K562 (cell line): ENCODE data around the gene PREX1. TPM values are rescaled to one million over a fixed set of nuclear protein-coding genes. Genes with fewer than 3 reads are reported as not detected.
A peak's percentile ranks its signal among the peaks of the same experiment; 100 is the strongest.

Source experiments
- ATAC-seq: fragments of 200-7000 bp; cut with Tn5 transposase; 3 replicates; pipeline ENCODE4 v1.9.1; 2020; ENCODE audit warnings: moderate library complexity
- BruUV-seq: library from RNA; stranded (reverse); fragments of 400-500 nt; replicated peaks from 2 replicates; lab custom pipeline; 2021; lab: Mats Ljungman, UMichigan
- CTCF ChIA-PET: fragments of 300-600 bp; formaldehyde crosslinking; extraction: SDS; loops from one replicate; lab custom pipeline; 2021; ENCODE audit warnings: low intra/inter-chr PET ratio; lab: Yijun Ruan, JAX
- POLR2A ChIA-PET: fragments of 300-600, 350-650 bp; sonication (Branson Sonifier 250); formaldehyde crosslinking; extraction: SDS; loops from one replicate; lab custom pipeline; 2021; ENCODE audit warnings: antibody characterized with exemption, inconsistent platforms; lab: Yijun Ruan, JAX
- DNase-seq, 4 experiments: peaks; one replicate each; pipeline versions ENCODE4 v3.0.0 to v3.0.0-alpha.2; 2011 to 2018; ENCODE audit warnings: low spot score in 3 of 4, mixed read lengths in 3 of 4; ENCODE audit errors: extremely low read depth in 1 of 4
- FAIRE-seq: peaks from 2 replicates; lab custom pipeline; 2011; peaks lifted over from hg19 to GRCh38; lab: Jason Lieb, UNC
- H2AFZ ChIP-seq: 2 replicates; pipeline ENCODE4 v1.6.0; 2011; ENCODE audit warnings: low read depth, low read length, control low read depth, inconsistent platforms
- H3K27ac ChIP-seq: fragments of 200-600 bp; 3 replicates; pipeline ENCODE4 v1.8.0; 2011; ENCODE audit warnings: low read depth, mild to moderate bottlenecking, control low read depth, inconsistent platforms, low read length, moderate library complexity, mixed read lengths; ENCODE audit errors: extremely low read depth
- H3K27me3 ChIP-seq, 2 experiments: fragments of 300-600 bp in 1 of 2; 2 replicates in 1 of 2; 3 replicates in 1 of 2; pipeline versions ENCODE4 v1.6.0 to v1.8.0; 2011; ENCODE audit warnings: inconsistent platforms in 2 of 2, low read length in 2 of 2, mild to moderate bottlenecking in 1 of 2, mixed read lengths in 1 of 2, moderate library complexity in 1 of 2; ENCODE audit not compliant: control insufficient read depth in 2 of 2, insufficient read depth in 2 of 2
- H3K36me3 ChIP-seq: fragments of 300-600 bp; 3 replicates; pipeline ENCODE4 v1.8.0; 2011; ENCODE audit warnings: mild to moderate bottlenecking, low read length, inconsistent platforms; ENCODE audit not compliant: control insufficient read depth, insufficient read depth
- H3K4me1 ChIP-seq, 2 experiments: fragments of 200-600 bp in 1 of 2; replicated peaks in 1 of 2; 2 replicates in 1 of 2; 3 replicates in 1 of 2; pipeline versions ENCODE4 v1.5.1 to v1.8.0; 2011; ENCODE audit warnings: inconsistent platforms in 2 of 2, low read length in 2 of 2, mild to moderate bottlenecking in 1 of 2, mixed read lengths in 1 of 2, moderate library complexity in 1 of 2; ENCODE audit not compliant: control insufficient read depth in 2 of 2, insufficient read depth in 2 of 2
- H3K4me2 ChIP-seq: 2 replicates; pipeline ENCODE4 v1.6.1; 2011; ENCODE audit warnings: low read length, control low read depth, inconsistent platforms, mixed read lengths; ENCODE audit not compliant: insufficient read depth
- H3K4me3 ChIP-seq: fragments of 200-600 bp; sonication (generic), shearing (Covaris generic); 2 replicates; pipeline ENCODE4 v1.5.1; 2016; ENCODE audit warnings: control low read depth, inconsistent platforms
- H3K79me2 ChIP-seq: fragments of 200-600 bp; 3 replicates; pipeline ENCODE4 v1.8.0; 2011; ENCODE audit warnings: low read length, inconsistent platforms; ENCODE audit not compliant: control insufficient read depth, insufficient read depth
- H3K9ac ChIP-seq, 2 experiments: 2 replicates each; pipeline versions ENCODE4 v1.6.0 to v1.6.1; 2011; ENCODE audit warnings: low read depth in 2 of 2, low read length in 2 of 2, control low read depth in 1 of 2, inconsistent platforms in 1 of 2, mild to moderate bottlenecking in 1 of 2, mixed read lengths in 1 of 2; ENCODE audit not compliant: insufficient read depth in 1 of 2
- H3K9me1 ChIP-seq: one replicate; pipeline ENCODE4 v1.6.0; 2011; ENCODE audit warnings: inconsistent platforms, mild to moderate bottlenecking, low read length, moderate library complexity; ENCODE audit not compliant: control insufficient read depth, insufficient read depth
- H3K9me3 ChIP-seq: replicated peaks from 2 replicates; pipeline ENCODE4 v1.5.1; 2011; ENCODE audit warnings: low read depth, low read length, inconsistent platforms; ENCODE audit not compliant: control insufficient read depth, insufficient read depth
- H4K20me1 ChIP-seq: replicated peaks from 2 replicates; pipeline ENCODE4 v1.6.1; 2011; ENCODE audit warnings: low read length, inconsistent platforms, mixed read lengths; ENCODE audit not compliant: control insufficient read depth, insufficient read depth
- ELF4 ChIP-seq: fragments of 450-650 bp; formaldehyde crosslinking; IDR thresholded peaks from 2 replicates; pipeline ENCODE4 v1.4.0; 2022; ENCODE audit warnings: missing genetic modification characterization
- HOXB6 ChIP-seq: fragments of 250-450 bp; sonication (Bioruptor Pico); IDR thresholded peaks from 2 replicates; pipeline ENCODE4 v1.5.1; 2022; ENCODE audit warnings: mild to moderate bottlenecking, borderline replicate concordance
- MLX ChIP-seq, 2 experiments: fragments of 450-650 bp in 1 of 2; sonication (generic) in 1 of 2; formaldehyde crosslinking; conservative IDR thresholded peaks; 2 replicates each; pipeline versions ENCODE4 v1.4.0 to v1.8.1; 2020 to 2022; ENCODE audit warnings: mild to moderate bottlenecking in 1 of 2, missing genetic modification reagents in 1 of 2
- NEUROD1 ChIP-seq: fragments of 150-350 bp; IDR thresholded peaks from 2 replicates; pipeline ENCODE4 v1.6.1; 2014; ENCODE audit warnings: borderline replicate concordance, low read length, low read depth; ENCODE audit not compliant: partially characterized antibody
- REST ChIP-seq, 2 experiments: fragments of 450-650 bp; formaldehyde crosslinking in 1 of 2; IDR thresholded peaks; 2 replicates each; pipeline versions ENCODE4 v1.4.0 to v1.6.1; 2014 to 2020; ENCODE audit warnings: mild to moderate bottlenecking in 2 of 2, borderline replicate concordance in 1 of 2, low read depth in 1 of 2
- WGBS: fragments of 100-300 bp; shearing (Covaris generic); methylation state at CpG from one replicate; pipeline ENCODE4 v1.1.6; 2016; ENCODE audit warnings: low coverage, mixed read lengths; ENCODE audit not compliant: insufficient coverage; ENCODE audit errors: missing lambda C conversion rate; 5-methylcytosine and 5-hydroxymethylcytosine counted together
- in situ Hi-C: fragments of 300-500 bp; cut with MboI; formaldehyde crosslinking; loops from 4 replicates; pipeline ENCODE4 v1.15.0; 2018; ENCODE audit warnings: inconsistent platforms, mixed read lengths
- intact Hi-C: fragments of 100-400 bp; cut with micrococcal nuclease; formaldehyde crosslinking; loops from 2 replicates; pipeline ENCODE4 v1.14.2; 2022
- polyA plus RNA-seq, 8 experiments: library from polyadenylated mRNA; depleted of rRNA in 4 of 8; stranded (reverse) in 5 of 8; unstranded in 3 of 8; fragments of >200 nt; fragmentation: Nextera tagmentation in 2 of 8; fragmentation: Illumina TruSeq in 1 of 8; extraction: Ambion mirVana in 2 of 8; extraction: Trizol in 1 of 8; gene quantifications; 2 replicates each; pipeline versions ENCODE4 v1.2.1 to v1.2.3, GENCODE V29; 2011 to 2014; ENCODE audit warnings: inconsistent platforms in 1 of 8, missing spikeins in 1 of 8
- total RNA-seq, 7 experiments: library from RNA; depleted of rRNA in 6 of 7; stranded (reverse); fragments of >200 nt in 6 of 7; fragmentation: Illumina TruSeq in 2 of 7; extraction: Trizol in 2 of 7; gene quantifications; 2 replicates each; pipeline versions ENCODE4 v1.2.1 to v1.2.3, GENCODE V29; 2011 to 2021; ENCODE audit warnings: low replicate concordance in 1 of 7

PREX1 gene
- total and polyA plus RNA-seq, 9 of the 15 experiments (the other 6 are each of a cell fraction or from before 2014, with no cell fraction given): 0.37 to 10.4 (median 4.8) TPM

- Histone ChIP-seq H3K9me3 (no peaks in the 10 kb centered on the region), H3K9ac (no peak overlapping the region), H3K4me1 (peaks cover 0 to 18% of the 10 kb centered on the region in 2 experiments; a peak in 1 of 5 replicates), H3K27me3 (no peaks in the 10 kb centered on the region), H3K79me2 (no peaks in the 10 kb centered on the region), H2AFZ (no peak overlapping the region), H3K9me1 (peaks cover 2% of the 10 kb centered on the region), H3K4me3 (no peak overlapping the region), H3K27ac (no peak overlapping the region), H3K4me2 (no peak overlapping the region), H3K36me3 (peaks cover 4% of the 10 kb centered on the region; the same call in 1 of the 3 replicates), H4K20me1 (peaks cover 11% of the 10 kb centered on the region; the same call in 1 of the 2 replicates)
- WGBS: 13% methylated on average over 5 of the region's 5 CpGs
- POLR2A ChIA-PET: interaction anchor here (0.5 kb wide), 1 partner anchor 912 kb away, joined by 4 read pairs; no protein-coding TSS in a partner anchor
- ATAC-seq: peak; percentile 93
- no TSS peak for BruUV-seq
- in situ Hi-C loops: no loop called here
- intact Hi-C loops: loop anchor here (1.0 to 10.0 kb wide), 2 partner anchors 269 to 469 kb away; no protein-coding TSS in a partner anchor
- CTCF ChIA-PET: interaction anchor here (0.6 to 2.6 kb wide), 6 partner anchors 22 to 355 kb away, joined by 3 to 20 read pairs (median 4); no protein-coding TSS in a partner anchor
- DNase-seq: peak; percentile 73 to 87 (median 84)
- peak; percentile 78 for FAIRE-seq
- peak; percentile 26 for TF ChIP-seq NEUROD1
- TF ChIP-seq HOXB6: no peak
- peak; percentile 58; the same call in 1 of the 2 replicates for TF ChIP-seq REST (IDR thresholded peaks at IDR 0.05; ENCODE audit: borderline replicate concordance)
- no peak for TF ChIP-seq REST (CRISPR knock-in tag; IDR thresholded peaks at IDR 0.05; ENCODE audit: low read depth)
- no peak for TF ChIP-seq MLX (CRISPR knock-in tag; conservative IDR thresholded peaks at IDR 0.05)
- no peak for TF ChIP-seq ELF4
Observed at GRCh38 chr20:48635791-48636267, 192.0 kb downstream of the PREX1 start.
